IPS-11a (cell line): ENCODE results near the gene C15orf61.

Source experiments
- H3K4me3 ChIP-seq: one replicate; pipeline ENCODE4 v1.5.1; 2013; ENCODE audit warnings: low read depth, low read length, control low read depth

C15orf61 gene

GRCh38 chr15:67521029-67521782 is at the start of gene C15orf61:
TSS of gene C15orf61 (plus strand) at chr15:67521131. CDS start at chr15:67521249, 118 bp downstream.
- H3K4me3 ChIP-seq: peak within 1 kb of the TSS; percentile 72

- H3K4me3 ChIP-seq: no peak overlapping the region
Observed at GRCh38 chr15:67472957-67473356, 48.0 kb upstream of the C15orf61 start.

GRCh38 chr15:67474405-67475110 is 46.4 kb upstream of the C15orf61 start:
- H3K4me3 ChIP-seq: no peak overlapping the region

GRCh38 chr15:67479781-67480505 is 41.0 kb upstream of the C15orf61 start:
- H3K4me3 ChIP-seq: no peak overlapping the region

GRCh38 chr15:67480741-67481140 is 40.2 kb upstream of the C15orf61 start:
- no peak overlapping the region for H3K4me3 ChIP-seq

GRCh38 chr15:67481680-67482079 is 39.3 kb upstream of the C15orf61 start:
- H3K4me3 ChIP-seq: no peak overlapping the region

GRCh38 chr15:67495585-67495984 is 25.3 kb upstream of the C15orf61 start:
- no peak overlapping the region for H3K4me3 ChIP-seq

- H3K4me3 ChIP-seq: no peak overlapping the region
Observed at GRCh38 chr15:67501177-67501835, 19.6 kb upstream of the C15orf61 start.

GRCh38 chr15:67501836-67502461 is 19.0 kb upstream of the C15orf61 start:
- H3K4me3 ChIP-seq: no peak overlapping the region

- H3K4me3 ChIP-seq: no peak overlapping the region
Observed at GRCh38 chr15:67504056-67504455, 16.9 kb upstream of the C15orf61 start.

GRCh38 chr15:67504796-67505195 is 16.1 kb upstream of the C15orf61 start:
- H3K4me3 ChIP-seq: no peak overlapping the region

GRCh38 chr15:67505675-67506572 is 15.0 kb upstream of the C15orf61 start:
- H3K4me3 ChIP-seq: no peak overlapping the region

GRCh38 chr15:67506775-67507747 is 13.9 kb upstream of the C15orf61 start:
- no peak overlapping the region for H3K4me3 ChIP-seq

GRCh38 chr15:67508407-67508806 is 12.5 kb upstream of the C15orf61 start:
- H3K4me3 ChIP-seq: no peak overlapping the region

GRCh38 chr15:67509918-67510317 is 11.0 kb upstream of the C15orf61 start:
- no peak overlapping the region for H3K4me3 ChIP-seq

- H3K4me3 ChIP-seq: no peak overlapping the region
Observed at GRCh38 chr15:67510597-67511190, 10.2 kb upstream of the C15orf61 start.

- no peak overlapping the region for H3K4me3 ChIP-seq
Observed at GRCh38 chr15:67511606-67512005, 9.3 kb upstream of the C15orf61 start.

GRCh38 chr15:67512140-67512539 is 8.8 kb upstream of the C15orf61 start:
- no peak overlapping the region for H3K4me3 ChIP-seq
